ENCODE data around the gene EGLN2. TPM values are rescaled to one million over a fixed set of nuclear protein-coding genes. Genes with fewer than 3 reads are reported as not detected.
"Not testable (repeated sequence)": the region's sequence is repeated elsewhere in the genome, so short reads cannot be mapped to it uniquely, and the experiment has no call there.

Gene EGLN2
- total RNA-seq, 2 experiments from 2014 or later: 101 to 105 TPM

DNA sequence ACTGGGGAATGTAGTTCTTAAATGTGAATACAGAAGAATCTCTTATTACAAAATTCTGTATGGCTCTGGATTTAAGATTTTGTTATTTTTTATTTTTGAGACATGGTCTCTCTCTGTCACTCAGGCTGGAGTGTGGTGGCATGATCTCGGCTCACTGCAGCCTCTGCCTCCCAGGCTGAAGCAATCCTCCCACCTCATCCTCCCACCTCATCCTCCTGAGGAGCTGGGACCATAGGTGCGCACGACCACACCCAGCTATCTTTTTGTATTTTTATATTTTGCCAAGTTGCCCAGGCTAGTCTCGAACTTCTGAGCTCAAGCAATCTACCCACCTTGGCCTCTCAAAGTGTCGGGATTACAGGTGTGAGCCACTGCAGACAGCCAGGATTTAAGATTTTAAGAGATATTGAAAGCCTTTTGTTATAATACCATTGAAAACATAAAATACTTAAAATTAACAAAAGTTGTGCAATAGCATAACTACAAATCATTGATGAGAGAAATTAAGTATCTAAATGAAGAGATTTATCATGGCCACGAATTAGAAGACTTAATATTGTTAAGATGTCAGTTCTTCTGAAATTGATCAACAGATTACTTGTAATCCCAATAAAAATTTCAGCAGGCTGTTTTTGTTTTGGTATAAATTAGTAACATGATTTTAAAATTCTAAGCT, 37.9 kb downstream of the EGLN2 start:
- CTCF ChIA-PET: interaction anchor here (1.2 kb wide), 1 partner anchor 202 kb away, joined by 3 read pairs; no protein-coding TSS in a partner anchor
- Mint-ChIP-seq H3K4me3 (no peak overlapping the region), H3K4me1 (peaks cover 8% of the 10 kb centered on the region), H3K36me3 (no peaks in the 10 kb centered on the region), H3K9me3 (ENCODE audit: low read depth) (no peaks in the 10 kb centered on the region), H3K27ac (no peak overlapping the region), H3K27me3 (peaks cover 23% of the 10 kb centered on the region)
- ATAC-seq: no peak
- peak; percentile 12 for DNase-seq

DNA sequence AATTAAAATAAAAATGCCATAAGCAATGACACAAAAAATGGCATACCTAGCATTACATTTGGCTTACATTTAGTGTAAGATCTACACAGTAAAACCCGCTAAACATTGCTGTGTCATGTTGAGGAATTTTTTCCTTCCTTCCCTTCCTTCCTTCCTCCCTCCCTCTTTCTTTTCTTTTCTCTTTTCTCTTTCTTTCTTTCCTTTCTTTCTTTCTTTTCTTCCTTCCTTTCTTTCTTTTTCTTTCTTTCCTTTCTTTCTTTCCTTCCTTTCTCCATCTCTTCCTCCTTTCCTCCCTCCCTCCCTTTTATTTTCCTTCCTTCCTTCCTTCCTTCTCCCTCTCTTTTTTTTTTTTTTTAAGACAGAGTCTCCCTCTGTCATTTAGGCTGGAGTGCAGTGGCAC, 39.5 kb downstream of the EGLN2 start:
- CTCF ChIA-PET; H3K27ac Mint-ChIP-seq; H3K36me3 Mint-ChIP-seq; DNase-seq; H3K4me3 Mint-ChIP-seq; H3K4me1 Mint-ChIP-seq; ATAC-seq; H3K9me3 Mint-ChIP-seq (ENCODE audit: low read depth): not testable (repeated sequence)
- peaks cover 23% of the 10 kb centered on the region for H3K27me3 Mint-ChIP-seq

DNA sequence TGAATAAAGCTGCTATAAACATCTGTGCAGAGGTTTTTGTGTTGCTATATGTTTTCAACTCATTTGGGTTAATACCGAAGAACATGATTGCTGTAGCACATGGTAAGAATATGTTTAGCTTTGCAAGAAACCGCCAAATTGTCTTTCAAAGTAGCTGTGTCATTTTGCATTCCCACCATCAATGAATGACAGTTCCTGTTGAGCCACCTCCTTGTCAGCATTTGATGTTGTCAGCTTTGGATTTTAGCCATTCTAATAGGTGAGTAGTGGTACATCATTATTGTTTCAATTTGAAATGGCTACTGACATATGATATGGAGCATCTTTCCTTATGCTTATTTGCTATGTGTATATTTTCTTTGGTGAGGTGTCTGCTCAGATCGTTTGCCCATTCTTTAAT, 43.0 kb downstream of the EGLN2 start:
- not testable (repeated sequence) for H3K9me3 Mint-ChIP-seq (ENCODE audit: low read depth); H3K36me3 Mint-ChIP-seq; H3K27ac Mint-ChIP-seq; H3K4me3 Mint-ChIP-seq; DNase-seq; ATAC-seq
- Mint-ChIP-seq H3K4me1 (peaks cover 21% of the 10 kb centered on the region), H3K27me3 (peaks cover 23% of the 10 kb centered on the region)
- CTCF ChIA-PET: interaction anchor here (1.4 kb wide), 1 partner anchor 22 kb away, joined by 3 read pairs; no protein-coding TSS in a partner anchor

DNA sequence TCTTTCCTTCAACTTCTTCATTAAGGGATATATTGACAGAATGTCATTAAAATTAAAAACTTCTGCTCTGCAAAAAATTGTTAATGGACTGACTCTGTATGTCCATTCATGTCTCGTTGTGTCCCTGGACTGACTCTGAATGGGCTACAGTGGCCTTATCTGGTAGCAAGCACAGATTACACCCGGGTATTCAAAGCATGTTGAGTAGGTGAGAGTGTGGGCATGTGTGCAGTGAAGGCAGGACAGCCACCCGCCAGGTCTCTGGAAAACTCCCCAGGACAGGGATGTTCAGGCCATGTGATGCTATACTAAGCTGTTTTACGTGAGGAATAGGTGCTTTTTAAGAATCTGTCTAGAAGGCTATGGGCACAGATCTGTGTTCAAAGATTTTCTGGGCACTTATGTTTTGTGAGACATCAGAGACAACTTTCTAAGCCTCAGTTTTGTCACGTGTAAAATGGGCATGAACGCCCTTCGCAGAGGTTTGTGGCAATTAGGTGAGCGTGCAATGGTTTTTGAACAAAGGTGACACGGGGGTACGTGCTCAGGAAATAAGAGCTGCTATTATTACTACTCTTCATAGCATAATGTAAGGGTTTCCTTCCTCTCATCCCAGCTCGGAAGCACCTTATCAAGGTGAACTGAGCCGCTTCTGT, 44.1 kb downstream of the EGLN2 start:
- Mint-ChIP-seq H3K27me3 (peaks cover 34% of the 10 kb centered on the region), H3K27ac (peak overlapping the region; percentile 64), H3K4me3 (peak overlapping the region; percentile 42), H3K4me1 (peaks cover 24% of the 10 kb centered on the region)
- DNase-seq; H3K36me3 Mint-ChIP-seq; H3K9me3 Mint-ChIP-seq (ENCODE audit: low read depth); ATAC-seq; CTCF ChIA-PET: not testable (repeated sequence)

DNA sequence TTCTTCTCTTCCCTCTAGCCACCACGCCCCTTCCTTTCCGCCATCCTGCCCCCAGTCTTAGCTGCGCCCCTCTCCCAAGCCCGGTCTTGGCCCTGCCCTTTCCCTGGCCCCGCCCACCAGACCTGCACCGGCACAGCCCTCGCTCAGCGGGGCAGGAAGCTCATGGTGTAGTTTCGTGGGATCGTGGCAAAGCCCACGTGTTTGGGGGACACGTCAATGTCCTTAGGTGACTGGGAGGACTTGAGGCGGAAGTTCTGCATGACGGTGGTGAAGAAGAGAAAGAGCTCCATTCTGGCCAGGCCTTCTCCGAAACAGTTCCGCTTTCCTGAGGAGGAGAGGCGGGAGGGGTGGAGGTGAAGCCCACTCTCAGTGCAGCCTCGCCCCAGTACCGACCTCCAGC, 44.7 kb downstream of the EGLN2 start:
- Mint-ChIP-seq H3K4me1 (peaks cover 28% of the 10 kb centered on the region), H3K27ac (peak overlapping the region; percentile 64), H3K4me3 (peak overlapping the region; percentile 42), H3K27me3 (peaks cover 37% of the 10 kb centered on the region)
- CTCF ChIA-PET; H3K9me3 Mint-ChIP-seq (ENCODE audit: low read depth); H3K36me3 Mint-ChIP-seq: not testable (repeated sequence)
- DNase-seq: peak; percentile 92
- peak; percentile 100 for ATAC-seq

DNA sequence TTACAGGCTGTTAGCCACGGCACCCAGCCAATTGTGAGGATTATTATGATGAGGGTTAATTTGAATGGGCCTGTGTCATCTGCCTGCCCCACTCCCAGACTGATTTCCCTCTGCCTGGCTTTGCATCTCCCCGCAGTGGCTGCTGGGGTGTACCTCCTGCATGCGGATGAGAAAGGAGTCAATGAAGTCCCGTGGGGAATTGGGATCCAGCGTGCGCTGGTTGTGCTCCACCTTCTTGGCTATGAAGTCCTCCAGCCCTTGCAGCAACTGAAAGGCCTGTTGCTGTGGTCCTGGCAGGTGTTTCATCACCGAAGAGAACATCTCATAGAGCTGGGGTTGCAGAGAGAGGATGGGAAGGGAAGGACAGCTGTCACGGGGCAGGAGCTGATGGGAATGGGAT, 47.7 kb downstream of the EGLN2 start:
- H3K4me1 Mint-ChIP-seq: peaks cover 35% of the 10 kb centered on the region
- H3K4me3 Mint-ChIP-seq; ATAC-seq; H3K36me3 Mint-ChIP-seq; CTCF ChIA-PET; H3K27ac Mint-ChIP-seq; H3K9me3 Mint-ChIP-seq (ENCODE audit: low read depth): not testable (repeated sequence)
- peak; percentile 37 for DNase-seq
- H3K27me3 Mint-ChIP-seq: peaks cover 47% of the 10 kb centered on the region

DNA sequence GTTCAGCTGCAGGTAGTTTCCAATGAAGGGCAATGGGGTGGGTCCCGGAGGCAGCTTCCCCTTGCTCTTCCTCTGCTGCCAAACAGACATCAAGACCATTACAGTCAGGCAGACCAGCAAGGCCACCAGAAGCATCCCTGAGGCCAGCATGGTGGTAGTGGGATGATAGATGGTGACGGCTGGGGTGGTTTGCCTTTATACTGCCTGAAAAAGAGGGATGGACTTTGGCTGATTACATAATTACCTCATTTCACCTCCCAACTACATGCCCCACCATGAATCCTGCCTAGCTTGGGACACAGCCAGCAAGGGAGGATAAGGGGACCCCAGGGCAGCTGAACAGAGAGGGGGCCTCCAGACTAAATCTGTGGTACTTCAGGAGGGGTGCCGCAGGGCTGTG, 51.3 kb downstream of the EGLN2 start, which contains the start of gene CYP2A6:
CYP2A6 (minus strand) TSS at position 171 of the 400 bp plus-strand sequence; CDS start at position 150, 21 bp downstream.
- Mint-ChIP-seq H3K27me3 (peaks cover 48% of the 10 kb centered on the region), H3K4me1 (peaks cover 19% of the 10 kb centered on the region)
- H3K27ac Mint-ChIP-seq; H3K36me3 Mint-ChIP-seq; CTCF ChIA-PET; H3K9me3 Mint-ChIP-seq (ENCODE audit: low read depth); DNase-seq; ATAC-seq; H3K4me3 Mint-ChIP-seq: not testable (repeated sequence)

DNA sequence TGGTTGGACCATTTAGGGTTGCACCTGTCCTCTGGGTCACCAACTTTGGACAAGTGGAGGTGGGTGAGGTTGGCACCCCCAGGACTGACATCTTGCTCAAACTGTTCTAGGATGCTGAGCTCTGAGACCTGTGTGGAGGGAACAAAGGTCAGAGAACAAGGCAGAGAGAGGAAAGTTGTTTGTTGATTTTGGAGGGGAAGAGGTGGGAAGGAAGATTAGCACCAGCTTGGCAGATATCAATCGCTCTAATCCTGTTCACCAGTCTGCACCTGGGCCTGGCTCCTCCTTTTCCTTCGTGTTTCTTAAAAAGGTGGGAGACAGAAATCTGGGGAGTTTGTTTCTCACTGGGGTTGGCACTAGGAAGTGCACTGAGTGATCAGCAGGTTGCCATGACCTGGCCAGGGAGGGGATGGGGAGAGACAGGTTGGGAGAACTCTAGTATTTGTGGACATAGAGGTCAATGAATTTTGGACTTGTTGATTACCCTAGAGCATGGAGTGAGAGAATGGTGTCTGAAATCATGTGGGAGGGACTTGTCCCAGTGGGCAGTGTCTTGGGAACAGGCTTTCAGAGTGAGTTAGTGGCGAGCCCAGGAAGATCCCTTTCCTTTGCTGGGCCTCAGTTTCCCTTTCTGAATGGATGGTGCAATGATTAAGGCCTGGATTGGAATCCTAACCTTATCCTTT, 53.6 kb downstream of the EGLN2 start:
- DNase-seq: peak; percentile 7
- Mint-ChIP-seq H3K27me3 (peaks cover 38% of the 10 kb centered on the region), H3K4me1 (peaks cover 17% of the 10 kb centered on the region)
- H3K27ac Mint-ChIP-seq; H3K4me3 Mint-ChIP-seq; CTCF ChIA-PET; ATAC-seq; H3K36me3 Mint-ChIP-seq; H3K9me3 Mint-ChIP-seq (ENCODE audit: low read depth): not testable (repeated sequence)

Other genes with a start within 250 kb of the EGLN2 start
- gene SHKBP1, start 222.3 kb upstream of the EGLN2 start, total RNA-seq: 100 to 1,000 TPM; 135 to 153 TPM
- 10 to 100 TPM; 42.8 to 75.9 TPM for gene LTBP4, start 197.8 kb upstream of the EGLN2 start, total RNA-seq
- 1 to 10 TPM; 6.4 to 7.2 TPM for gene NUMBL, start 108.5 kb upstream of the EGLN2 start, total RNA-seq
- 10 to 100 TPM; 28.0 to 30.9 TPM for gene COQ8B, start 82.3 kb upstream of the EGLN2 start, total RNA-seq
- gene ITPKC, start 82.1 kb upstream of the EGLN2 start, total RNA-seq: 1 to 10 TPM; 5.6 to 5.8 TPM
- 10 to 100 TPM; 13.7 to 18.2 TPM for gene ACTMAP, start 48.7 kb upstream of the EGLN2 start, total RNA-seq
- gene SNRPA, start 48.0 kb upstream of the EGLN2 start, total RNA-seq: 100 to 1,000 TPM; 176 to 193 TPM
- not detected for gene MIA, start 23.7 kb upstream of the EGLN2 start, total RNA-seq
- 10 to 100 TPM; 36.2 to 56.7 TPM for gene RAB4B, start 20.9 kb upstream of the EGLN2 start, total RNA-seq
- gene CYP2A6, start 51.3 kb downstream of the EGLN2 start, total RNA-seq: not detected
- gene CYP2A7, start 83.0 kb downstream of the EGLN2 start, total RNA-seq: not detected
- gene CYP2B6, start 192.1 kb downstream of the EGLN2 start, total RNA-seq: not detected